HG03460 (cell line): ENCODE data around the gene C11orf21.

Experiments used
- ATAC-seq: cut with Tn5 transposase; IDR thresholded peaks from one replicate; pipeline ENCODE4 v1.9.1; 2021; ENCODE audit not compliant: unreplicated experiment

Gene C11orf21

GRCh38 chr11:2262301-2263070 is 39.2 kb downstream of the C11orf21 start:
- no peak for ATAC-seq

GRCh38 chr11:2261436-2262230 is 40.1 kb downstream of the C11orf21 start:
- ATAC-seq: no peak

GRCh38 chr11:2260491-2261364 is 41.0 kb downstream of the C11orf21 start:
- no peak for ATAC-seq

- ATAC-seq: no peak
Measured at GRCh38 chr11:2259897-2260451, 41.7 kb downstream of the C11orf21 start.

- no peak for ATAC-seq
Measured at GRCh38 chr11:2259466-2259830, 42.3 kb downstream of the C11orf21 start.

- ATAC-seq: no peak
Measured at GRCh38 chr11:2258501-2259465, 42.9 kb downstream of the C11orf21 start.

- no peak for ATAC-seq
Measured at GRCh38 chr11:2256951-2257700, 44.6 kb downstream of the C11orf21 start.

GRCh38 chr11:2256293-2256913 is 45.3 kb downstream of the C11orf21 start:
- ATAC-seq: no peak

GRCh38 chr11:2252018-2252417 is 49.7 kb downstream of the C11orf21 start:
- ATAC-seq: no peak

GRCh38 chr11:2251138-2251537 is 50.6 kb downstream of the C11orf21 start:
- no peak for ATAC-seq

GRCh38 chr11:2250485-2250884 is 51.2 kb downstream of the C11orf21 start:
- ATAC-seq: no peak

- no peak for ATAC-seq
Measured at GRCh38 chr11:2250041-2250440, 51.7 kb downstream of the C11orf21 start.

GRCh38 chr11:2249189-2249916 is 52.4 kb downstream of the C11orf21 start:
- no peak for ATAC-seq

GRCh38 chr11:2248762-2249161 is 53.0 kb downstream of the C11orf21 start:
- no peak for ATAC-seq

- no peak for ATAC-seq
Measured at GRCh38 chr11:2248242-2248641, 53.5 kb downstream of the C11orf21 start.

- no peak for ATAC-seq
Measured at GRCh38 chr11:2247496-2247895, 54.2 kb downstream of the C11orf21 start.
